Loucy (cell line): ENCODE measurements around the gene FOXN4.

ENCODE experiments used
- CTCF ChIP-seq: fragments of 200-600 bp; sonication (generic); conservative IDR thresholded peaks from 2 replicates; pipeline ENCODE4 v1.5.1; 2014; ENCODE audit warnings: mild to moderate bottlenecking, antibody characterized with exemption, low read length
- EZH2phosphoT487 ChIP-seq: fragments of 200-600 bp; IDR thresholded peaks from 2 replicates; pipeline ENCODE4 v1.6.1; 2018; ENCODE audit warnings: antibody characterized with exemption, mild to moderate bottlenecking, moderate library complexity, borderline replicate concordance

GRCh38 chr12:109343677-109344076 is 34.6 kb upstream of the FOXN4 start:
- TF ChIP-seq CTCF (no peak), EZH2phosphoT487 (no peak)
